ENCODE results near the gene SUZ12.
"Not testable (repeated sequence)": the region's sequence is repeated elsewhere in the genome, so short reads cannot be mapped to it uniquely, and the experiment has no call there.

Gene SUZ12

DNA sequence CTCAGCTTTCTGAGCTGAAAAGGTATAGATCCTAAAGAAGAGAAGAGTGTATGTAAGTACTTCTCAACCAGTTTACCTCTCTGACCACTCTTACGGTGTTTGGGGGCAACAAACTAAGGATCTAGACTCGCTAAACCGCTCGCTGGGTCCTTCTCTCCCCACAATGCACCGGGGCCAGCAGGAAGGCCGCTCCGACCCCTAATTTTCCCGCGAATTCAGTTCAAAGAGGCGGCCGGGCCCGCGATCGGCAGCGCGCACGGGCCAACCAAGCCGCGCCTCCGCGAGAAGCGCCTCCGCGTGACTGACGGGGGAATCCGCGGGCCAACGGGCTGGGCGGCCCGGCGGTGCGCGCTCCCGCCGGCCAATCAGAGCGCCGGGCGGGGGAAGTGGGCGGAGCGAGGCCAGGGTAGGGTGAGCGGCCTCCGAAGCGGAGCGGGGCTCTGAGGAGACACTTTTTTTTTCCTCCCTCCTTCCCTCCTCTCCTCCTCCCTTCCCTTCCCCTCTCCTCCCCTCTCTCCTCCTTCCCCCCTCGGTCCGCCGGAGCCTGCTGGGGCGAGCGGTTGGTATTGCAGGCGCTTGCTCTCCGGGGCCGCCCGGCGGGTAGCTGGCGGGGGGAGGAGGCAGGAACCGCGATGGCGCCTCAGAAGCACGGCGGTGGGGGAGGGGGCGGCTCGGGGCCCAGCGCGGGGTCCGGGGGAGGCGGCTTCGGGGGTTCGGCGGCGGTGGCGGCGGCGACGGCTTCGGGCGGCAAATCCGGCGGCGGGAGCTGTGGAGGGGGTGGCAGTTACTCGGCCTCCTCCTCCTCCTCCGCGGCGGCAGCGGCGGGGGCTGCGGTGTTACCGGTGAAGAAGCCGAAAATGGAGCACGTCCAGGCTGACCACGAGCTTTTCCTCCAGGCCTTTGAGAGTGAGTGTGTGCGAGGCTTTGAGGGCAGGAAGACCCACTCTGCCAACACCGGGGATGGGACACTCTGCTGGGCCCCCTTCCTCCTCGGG, at the start of gene SUZ12:
SUZ12 (plus strand) TSS at position 393 of the 995 bp plus-strand sequence; CDS start at position 633, 240 bp downstream.
- not testable (repeated sequence) for H3K9me2 ChIP-seq (replicated peaks; ENCODE audit: control insufficient read depth, low read length); H3K27me3 ChIP-seq (ENCODE audit: control insufficient read depth, low read length); H4K20me1 ChIP-seq (ENCODE audit: control insufficient read depth, insufficient read depth, low read depth, low read length); H3K9me3 ChIP-seq (ENCODE audit: control insufficient read depth, insufficient read depth, low read length); H3F3A ChIP-seq (ENCODE audit: control insufficient read depth, insufficient read depth)
- Histone ChIP-seq H3K36me3 (ENCODE audit: control insufficient read depth, low read length) (peaks cover 34% of the 10 kb centered on the region), H3K27ac (ENCODE audit: low read depth, low read length) (peak within 1 kb of the TSS; percentile 75), H3K4me3 (ENCODE audit: low read length) (peak within 1 kb of the TSS; percentile 95), H3K79me2 (ENCODE audit: control insufficient read depth, low read length) (peaks cover 49% of the 10 kb centered on the region), H3K4me1 (ENCODE audit: control insufficient read depth, low read length) (peaks cover 23% of the 10 kb centered on the region), H3K4me2 (ENCODE audit: low read length) (peak within 1 kb of the TSS; percentile 90)

DNA sequence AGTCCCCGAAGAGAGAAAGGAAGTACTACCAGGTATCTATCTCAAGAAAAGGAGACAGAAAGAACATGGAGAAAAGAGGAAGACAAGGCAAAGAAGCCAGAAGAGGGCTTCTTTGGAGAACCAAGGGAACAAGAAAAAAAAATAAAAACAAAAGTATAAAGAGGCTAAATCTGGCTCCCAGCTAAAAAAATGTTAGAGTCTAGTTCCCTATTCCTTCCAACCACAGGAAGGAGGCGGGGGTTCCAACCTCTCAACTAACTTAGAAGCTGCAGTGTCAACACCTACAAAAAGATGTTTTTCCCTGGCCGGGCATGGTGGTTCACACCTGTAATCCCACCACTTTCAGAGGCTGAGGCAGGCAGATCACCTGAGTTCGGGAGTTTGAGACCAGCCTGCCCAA, 48.7 kb upstream of the SUZ12 start:
- H3K4me1 ChIP-seq (ENCODE audit: control insufficient read depth, low read length): peaks cover 94% of the 10 kb centered on the region
- peaks cover 91% of the 10 kb centered on the region for H3K36me3 ChIP-seq (ENCODE audit: control insufficient read depth, low read length)
- H3F3A ChIP-seq (ENCODE audit: control insufficient read depth, insufficient read depth): peaks cover 48% of the 10 kb centered on the region
- no peaks in the 10 kb centered on the region for H3K27me3 ChIP-seq (ENCODE audit: control insufficient read depth, low read length)
- H3K27ac ChIP-seq (ENCODE audit: low read depth, low read length): peak overlapping the region; percentile 99
- no peaks in the 10 kb centered on the region for H3K9me2 ChIP-seq (replicated peaks; ENCODE audit: control insufficient read depth, low read length)
- no peaks in the 10 kb centered on the region for H3K9me3 ChIP-seq (ENCODE audit: control insufficient read depth, insufficient read depth, low read length)
- H3K4me2 ChIP-seq (ENCODE audit: low read length): peak overlapping the region; percentile 84
- TF ChIP-seq EZH2phosphoT487 (IDR thresholded peaks at IDR 0.05; ENCODE audit: borderline replicate concordance, low read length): no peak
- TF ChIP-seq, protein P1, sequence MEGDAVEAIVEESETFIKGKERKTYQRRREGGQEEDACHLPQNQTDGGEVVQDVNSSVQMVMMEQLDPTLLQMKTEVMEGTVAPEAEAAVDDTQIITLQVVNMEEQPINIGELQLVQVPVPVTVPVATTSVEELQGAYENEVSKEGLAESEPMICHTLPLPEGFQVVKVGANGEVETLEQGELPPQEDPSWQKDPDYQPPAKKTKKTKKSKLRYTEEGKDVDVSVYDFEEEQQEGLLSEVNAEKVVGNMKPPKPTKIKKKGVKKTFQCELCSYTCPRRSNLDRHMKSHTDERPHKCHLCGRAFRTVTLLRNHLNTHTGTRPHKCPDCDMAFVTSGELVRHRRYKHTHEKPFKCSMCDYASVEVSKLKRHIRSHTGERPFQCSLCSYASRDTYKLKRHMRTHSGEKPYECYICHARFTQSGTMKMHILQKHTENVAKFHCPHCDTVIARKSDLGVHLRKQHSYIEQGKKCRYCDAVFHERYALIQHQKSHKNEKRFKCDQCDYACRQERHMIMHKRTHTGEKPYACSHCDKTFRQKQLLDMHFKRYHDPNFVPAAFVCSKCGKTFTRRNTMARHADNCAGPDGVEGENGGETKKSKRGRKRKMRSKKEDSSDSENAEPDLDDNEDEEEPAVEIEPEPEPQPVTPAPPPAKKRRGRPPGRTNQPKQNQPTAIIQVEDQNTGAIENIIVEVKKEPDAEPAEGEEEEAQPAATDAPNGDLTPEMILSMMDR (IDR thresholded peaks at IDR 0.05; ENCODE audit: low read depth, low read length, poor library complexity, severe bottlenecking): no peak
- H4K20me1 ChIP-seq (ENCODE audit: control insufficient read depth, insufficient read depth, low read depth, low read length): no peaks in the 10 kb centered on the region
- peak overlapping the region; percentile 67 for H3K4me3 ChIP-seq (ENCODE audit: low read length)
- peaks cover 40% of the 10 kb centered on the region for H3K79me2 ChIP-seq (ENCODE audit: control insufficient read depth, low read length)

DNA sequence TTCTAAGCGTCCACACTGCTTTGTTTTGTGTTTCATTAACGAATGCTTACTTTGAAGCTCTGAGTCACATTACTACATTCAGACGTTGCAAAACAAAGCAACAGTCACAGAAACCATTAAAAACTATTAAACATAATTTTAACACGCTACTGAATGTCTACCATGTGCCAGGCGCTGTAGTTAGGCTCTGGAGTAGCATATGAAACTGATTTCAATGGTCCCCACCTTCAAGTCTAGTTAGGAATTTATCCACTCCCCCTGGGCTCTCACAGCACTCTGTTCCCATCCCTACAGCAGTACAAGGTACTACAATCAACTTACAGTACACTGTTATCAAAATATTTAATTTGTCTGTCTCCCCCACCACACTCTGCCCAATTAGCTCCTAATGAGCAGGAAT, 35.9 kb upstream of the SUZ12 start:
- H3F3A ChIP-seq (ENCODE audit: control insufficient read depth, insufficient read depth): no peaks in the 10 kb centered on the region
- TF ChIP-seq EZH2phosphoT487 (IDR thresholded peaks at IDR 0.05; ENCODE audit: borderline replicate concordance, low read length): no peak
- TF ChIP-seq, protein P1 (IDR thresholded peaks at IDR 0.05; ENCODE audit: low read depth, low read length, poor library complexity, severe bottlenecking): no peak
- peak overlapping the region; percentile 77 for H3K4me2 ChIP-seq (ENCODE audit: low read length)

DNA sequence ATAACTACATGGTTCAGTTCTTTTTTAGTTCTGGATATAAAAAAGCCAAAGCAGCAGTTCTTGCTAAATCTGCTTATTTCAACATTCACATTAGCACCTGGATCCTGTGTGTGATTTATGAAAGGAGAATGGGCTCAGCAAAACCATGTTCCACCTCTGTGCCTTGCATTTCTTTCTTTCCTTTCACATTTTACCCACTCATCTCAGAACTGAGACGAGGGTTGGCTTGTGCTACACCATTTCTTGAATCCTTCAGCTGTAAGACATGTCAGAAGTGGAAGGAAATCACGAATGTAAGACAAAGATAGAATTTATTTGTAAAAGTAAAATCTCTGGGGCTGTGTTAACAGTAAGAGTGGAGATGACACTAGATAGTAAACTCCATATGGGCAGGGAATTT, 34.1 kb upstream of the SUZ12 start:
- H3K4me3 ChIP-seq (ENCODE audit: low read length): no peak overlapping the region
- H3K9me2 ChIP-seq (replicated peaks; ENCODE audit: control insufficient read depth, low read length): no peaks in the 10 kb centered on the region
- H3K79me2 ChIP-seq (ENCODE audit: control insufficient read depth, low read length): peaks cover 39% of the 10 kb centered on the region
- no peaks in the 10 kb centered on the region for H4K20me1 ChIP-seq (ENCODE audit: control insufficient read depth, insufficient read depth, low read depth, low read length)
- no peak overlapping the region for H3K27ac ChIP-seq (ENCODE audit: low read depth, low read length)
- no peaks in the 10 kb centered on the region for H3F3A ChIP-seq (ENCODE audit: control insufficient read depth, insufficient read depth)
- TF ChIP-seq, protein P1 (IDR thresholded peaks at IDR 0.05; ENCODE audit: low read depth, low read length, poor library complexity, severe bottlenecking): no peak
- TF ChIP-seq EZH2phosphoT487 (IDR thresholded peaks at IDR 0.05; ENCODE audit: borderline replicate concordance, low read length): no peak
- H3K27me3 ChIP-seq (ENCODE audit: control insufficient read depth, low read length): no peaks in the 10 kb centered on the region
- no peak overlapping the region for H3K4me2 ChIP-seq (ENCODE audit: low read length)
- peaks cover 32% of the 10 kb centered on the region for H3K36me3 ChIP-seq (ENCODE audit: control insufficient read depth, low read length)
- H3K4me1 ChIP-seq (ENCODE audit: control insufficient read depth, low read length): peaks cover 32% of the 10 kb centered on the region
- H3K9me3 ChIP-seq (ENCODE audit: control insufficient read depth, insufficient read depth, low read length): no peaks in the 10 kb centered on the region

More for the DNA sequence above, 35.9 kb upstream of the SUZ12 start:
- H3K79me2 ChIP-seq (ENCODE audit: control insufficient read depth, low read length): peaks cover 55% of the 10 kb centered on the region
- H3K36me3 ChIP-seq (ENCODE audit: control insufficient read depth, low read length): peaks cover 48% of the 10 kb centered on the region
- H3K27me3 ChIP-seq (ENCODE audit: control insufficient read depth, low read length): no peaks in the 10 kb centered on the region
- no peaks in the 10 kb centered on the region for H3K9me3 ChIP-seq (ENCODE audit: control insufficient read depth, insufficient read depth, low read length)
- peak overlapping the region; percentile 97 for H3K4me3 ChIP-seq (ENCODE audit: low read length)
- H3K4me1 ChIP-seq (ENCODE audit: control insufficient read depth, low read length): peaks cover 24% of the 10 kb centered on the region
- H4K20me1 ChIP-seq (ENCODE audit: control insufficient read depth, insufficient read depth, low read depth, low read length): no peaks in the 10 kb centered on the region
- H3K27ac ChIP-seq (ENCODE audit: low read depth, low read length): peak overlapping the region; percentile 53
- no peaks in the 10 kb centered on the region for H3K9me2 ChIP-seq (replicated peaks; ENCODE audit: control insufficient read depth, low read length)

Data from DOHH2 (cell line).